ENCODE measurements around the gene UVSSA. TPM values are rescaled to one million over a fixed set of nuclear protein-coding genes. Genes with fewer than 3 reads are reported as not detected.
A peak's percentile ranks its signal among the peaks of the same experiment; 100 is the strongest.

Gene UVSSA
- total and polyA plus RNA-seq, 9 of the 15 experiments (the other 6 are each of a cell fraction or from before 2014, with no cell fraction given), result 0.21 to 14.6 (median 3.3) TPM

DNA sequence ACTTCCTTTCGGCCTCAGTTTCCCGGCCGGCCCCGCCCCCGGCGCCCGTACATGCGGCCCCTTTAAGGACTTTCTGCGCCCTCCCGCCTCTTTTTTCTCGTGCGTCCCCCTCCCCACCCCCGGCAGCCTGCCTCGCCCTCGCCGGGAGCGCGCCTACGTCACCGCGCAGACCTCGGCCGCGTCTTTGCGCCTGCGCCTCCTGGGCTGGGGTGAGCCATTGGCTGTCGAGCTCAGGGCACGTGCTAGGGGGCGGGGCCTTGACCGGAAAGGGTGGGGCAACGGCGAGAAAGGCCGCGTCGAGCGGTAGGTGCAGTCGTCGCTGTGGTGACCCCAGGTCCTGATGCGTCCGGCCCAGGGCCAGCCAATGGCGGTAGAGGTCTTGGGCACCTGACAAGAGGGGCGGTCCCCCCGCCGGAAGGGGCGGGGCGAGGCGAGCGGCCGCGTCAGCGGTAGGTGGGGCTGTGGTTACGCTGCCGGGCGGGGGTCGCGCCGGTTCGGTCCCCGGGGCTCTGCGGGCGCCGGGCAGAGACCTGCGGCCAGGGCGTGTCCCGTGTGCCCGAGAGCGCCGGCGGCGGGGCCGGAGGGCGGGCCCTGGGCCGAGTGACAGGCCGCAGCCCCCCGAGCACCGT lies at the start of gene UVSSA (continued):
- TF ChIP-seq, protein P1, sequence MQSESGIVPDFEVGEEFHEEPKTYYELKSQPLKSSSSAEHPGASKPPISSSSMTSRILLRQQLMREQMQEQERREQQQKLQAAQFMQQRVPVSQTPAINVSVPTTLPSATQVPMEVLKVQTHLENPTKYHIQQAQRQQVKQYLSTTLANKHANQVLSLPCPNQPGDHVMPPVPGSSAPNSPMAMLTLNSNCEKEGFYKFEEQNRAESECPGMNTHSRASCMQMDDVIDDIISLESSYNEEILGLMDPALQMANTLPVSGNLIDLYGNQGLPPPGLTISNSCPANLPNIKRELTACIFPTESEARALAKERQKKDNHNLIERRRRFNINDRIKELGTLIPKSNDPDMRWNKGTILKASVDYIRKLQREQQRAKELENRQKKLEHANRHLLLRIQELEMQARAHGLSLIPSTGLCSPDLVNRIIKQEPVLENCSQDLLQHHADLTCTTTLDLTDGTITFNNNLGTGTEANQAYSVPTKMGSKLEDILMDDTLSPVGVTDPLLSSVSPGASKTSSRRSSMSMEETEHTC (IDR thresholded peaks at IDR 0.05), result peak; percentile 68; the same call in 1 of the 2 replicates
- no peak for TF ChIP-seq PREB (CRISPR knock-in tag; IDR thresholded peaks at IDR 0.05)
- TF ChIP-seq SUPT5H (IDR thresholded peaks at IDR 0.05), result 0 out of 2 replicates have a peak, but pooled peaks have one; percentile 22
- no peak for TF ChIP-seq TAF1 (IDR thresholded peaks at IDR 0.05; ENCODE audit: control insufficient read depth, extremely low read depth, insufficient read depth, low read length, severe bottlenecking)
- peak; percentile 75; the same call in 1 of the 2 replicates for TF ChIP-seq MXI1 (IDR thresholded peaks at IDR 0.05; ENCODE audit: low read depth, low read length)
- TF ChIP-seq PCBP1 (IDR thresholded peaks at IDR 0.05; ENCODE audit: low read depth, low read length, poor library complexity, severe bottlenecking), result peak; percentile 67
- TF ChIP-seq, protein P2, sequence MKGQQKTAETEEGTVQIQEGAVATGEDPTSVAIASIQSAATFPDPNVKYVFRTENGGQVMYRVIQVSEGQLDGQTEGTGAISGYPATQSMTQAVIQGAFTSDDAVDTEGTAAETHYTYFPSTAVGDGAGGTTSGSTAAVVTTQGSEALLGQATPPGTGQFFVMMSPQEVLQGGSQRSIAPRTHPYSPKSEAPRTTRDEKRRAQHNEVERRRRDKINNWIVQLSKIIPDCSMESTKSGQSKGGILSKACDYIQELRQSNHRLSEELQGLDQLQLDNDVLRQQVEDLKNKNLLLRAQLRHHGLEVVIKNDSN (CRISPR knock-in tag; IDR thresholded peaks at IDR 0.05), result peak; percentile 99
- TF ChIP-seq CTBP1 (IDR thresholded peaks at IDR 0.05; ENCODE audit: borderline replicate concordance), result peak; percentile 79; the same call in 1 of the 2 replicates
- no peak for TF ChIP-seq MECOM (CRISPR knock-in tag; IDR thresholded peaks at IDR 0.05)
- TF ChIP-seq ZFP91 (CRISPR knock-in tag; IDR thresholded peaks at IDR 0.05), result peak; percentile 98
- TF ChIP-seq ARHGAP35 (IDR thresholded peaks at IDR 0.05; ENCODE audit: partially characterized antibody), result no peak
- TF ChIP-seq CBX1 (IDR thresholded peaks at IDR 0.05; ENCODE audit: low read depth), result no peak

Data from K562 (cell line).